NCI-H1092 treated with DMSO at 0.1 percent for 48 hours (cell line): ENCODE data around the gene RAB11FIP3.
A peak's percentile ranks its signal among the peaks of the same experiment; 100 is the strongest.
"Not testable (repeated sequence)": the region's sequence is repeated elsewhere in the genome, so short reads cannot be mapped to it uniquely, and the experiment has no call there.

Experiments
- DNase-seq: peaks from one replicate; lab custom pipeline; 2025; lab: John Stamatoyannopoulos, UW

RAB11FIP3 gene

DNA sequence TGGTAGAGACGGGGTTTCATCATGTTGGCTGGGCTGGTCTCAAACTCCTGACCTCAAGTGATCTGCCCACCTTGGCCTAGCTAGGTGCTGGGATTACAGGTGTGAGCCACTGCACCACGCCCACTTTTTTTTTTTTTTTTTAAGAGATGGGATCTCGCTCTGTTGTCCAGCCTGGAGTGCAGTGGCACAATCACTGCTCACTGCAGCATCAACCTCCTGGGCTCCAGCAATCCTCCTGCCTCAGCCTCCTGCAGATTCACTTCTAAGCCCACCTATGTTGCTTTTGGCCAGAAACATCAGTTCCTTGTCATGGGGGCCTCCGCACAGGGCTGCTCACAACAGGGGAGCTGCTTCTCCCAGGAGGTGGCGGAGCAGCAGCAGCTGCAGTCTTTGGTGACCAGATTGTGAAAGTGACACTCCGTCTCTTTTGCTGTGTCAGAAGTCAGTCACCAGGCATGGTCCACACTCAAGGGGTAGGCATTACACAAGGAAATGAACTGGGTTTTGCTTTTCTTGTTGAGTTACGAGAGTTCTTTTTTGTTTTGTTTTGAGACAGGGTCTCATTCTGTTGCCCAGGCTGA lies 32.9 kb upstream of the RAB11FIP3 start:
- DNase-seq: no peak

DNA sequence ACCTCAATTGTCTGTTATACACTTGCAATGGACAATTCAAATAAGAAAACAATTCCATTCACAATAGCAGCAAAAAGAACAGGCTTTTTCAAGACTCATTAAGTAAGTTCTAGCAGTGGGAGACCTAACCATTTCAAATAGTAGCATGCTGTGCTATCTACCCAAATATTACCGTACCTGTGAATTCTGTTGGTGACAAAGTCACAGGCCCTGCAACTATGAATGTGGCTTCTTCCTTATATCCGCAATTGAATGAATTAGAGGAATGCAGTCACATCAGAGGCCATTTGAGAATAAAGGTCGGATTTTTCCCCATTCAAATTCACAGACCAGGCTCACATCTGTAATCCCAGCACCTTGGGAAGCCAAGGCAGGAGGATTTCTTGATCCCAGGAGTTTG lies 29.2 kb upstream of the RAB11FIP3 start:
- peak; percentile 55 for DNase-seq

DNA sequence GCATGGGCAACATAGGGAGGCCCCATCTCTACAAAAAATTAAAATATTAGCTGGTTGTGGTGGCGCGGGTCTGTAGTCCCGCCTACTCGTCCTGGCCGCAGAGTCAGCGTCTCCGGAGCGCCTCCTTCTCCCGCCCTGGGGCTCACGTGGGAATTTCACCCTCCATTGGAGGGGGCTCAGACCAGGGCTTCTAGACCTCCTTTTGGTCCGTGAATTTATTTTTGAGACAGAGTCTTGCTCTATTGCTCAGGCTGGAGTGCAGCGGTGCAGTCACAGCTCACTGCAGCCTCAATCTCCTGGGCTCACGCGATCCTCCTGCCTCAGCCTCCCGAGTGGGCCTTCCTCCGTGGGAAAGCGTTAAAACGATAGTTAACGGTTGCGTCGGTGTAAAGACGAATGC lies 28.8 kb upstream of the RAB11FIP3 start:
- DNase-seq: peak; percentile 55

GRCh38 chr16:397135-397661 lies 28.3 kb upstream of the RAB11FIP3 start, which contains the start of gene NME4:
NME4 (plus strand) TSS chr16:397199; CDS start chr16:397223, 24 bp downstream.
- DNase-seq: peak; percentile 37

DNA sequence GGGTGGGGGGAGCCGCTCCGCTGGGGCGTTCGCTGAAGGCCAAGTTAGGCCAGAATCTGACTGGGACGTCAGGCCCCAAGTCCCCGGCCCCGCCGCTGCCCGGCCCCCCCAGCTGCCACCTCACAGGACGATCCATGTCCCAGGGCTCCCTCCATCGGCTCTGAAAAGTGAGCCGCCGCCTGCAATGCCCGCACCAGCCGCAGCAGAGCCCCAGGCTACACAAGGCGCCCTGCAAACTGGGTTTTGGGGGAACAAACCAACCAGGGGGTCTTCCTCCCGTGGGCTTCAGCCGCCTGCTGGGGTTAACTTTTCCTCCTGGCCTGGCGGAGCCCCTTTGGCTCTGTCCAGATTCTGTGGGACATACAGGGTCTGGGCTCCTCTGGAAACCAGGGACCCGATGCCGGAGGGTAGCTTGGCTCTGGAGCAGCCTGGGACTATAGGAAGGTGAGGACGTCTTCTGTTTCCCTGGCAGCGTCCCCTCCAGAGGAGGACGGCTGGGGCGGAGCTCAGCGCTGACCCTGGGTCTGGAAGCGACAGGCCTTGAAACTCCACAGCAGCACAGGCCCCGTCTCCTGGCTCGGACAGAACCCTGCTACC lies 27.6 kb upstream of the RAB11FIP3 start:
- DNase-seq: no peak

DNA sequence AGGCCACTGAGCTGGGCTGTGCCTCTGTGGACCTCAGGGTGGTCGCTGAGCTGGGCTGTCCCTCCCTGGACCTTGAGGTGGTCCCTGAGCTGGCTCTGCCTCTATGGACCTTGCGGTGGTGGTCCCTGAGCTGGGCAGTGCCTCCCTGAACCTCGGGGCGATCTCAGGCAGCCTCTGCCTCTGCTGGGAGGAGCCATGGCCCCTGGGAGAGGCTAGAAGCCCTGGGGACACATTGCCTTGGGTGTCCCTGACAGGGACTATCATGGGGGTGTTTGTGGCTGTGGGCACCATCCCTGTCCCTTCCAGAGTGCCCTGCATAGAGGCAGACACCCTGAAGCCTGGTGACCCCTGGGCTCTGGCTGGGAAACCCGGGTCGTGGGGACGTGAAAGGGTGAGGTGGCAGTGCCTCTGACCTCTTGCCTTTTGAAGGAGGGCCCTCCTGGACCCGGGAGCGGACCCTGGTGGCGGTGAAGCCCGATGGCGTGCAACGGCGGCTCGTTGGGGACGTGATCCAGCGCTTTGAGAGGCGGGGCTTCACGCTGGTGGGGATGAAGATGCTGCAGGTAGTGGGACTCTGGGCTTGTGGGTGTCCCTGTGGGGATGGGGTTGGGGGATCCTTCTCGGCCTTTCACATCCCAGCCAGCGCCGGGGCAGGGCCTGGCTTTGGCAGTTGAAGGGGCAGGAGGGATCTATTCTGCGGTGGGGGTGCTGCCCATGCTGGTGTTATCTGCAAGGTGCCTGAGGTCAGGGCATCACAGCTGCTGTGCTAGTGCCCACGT lies 26.7 kb upstream of the RAB11FIP3 start:
- DNase-seq: no peak

DNA sequence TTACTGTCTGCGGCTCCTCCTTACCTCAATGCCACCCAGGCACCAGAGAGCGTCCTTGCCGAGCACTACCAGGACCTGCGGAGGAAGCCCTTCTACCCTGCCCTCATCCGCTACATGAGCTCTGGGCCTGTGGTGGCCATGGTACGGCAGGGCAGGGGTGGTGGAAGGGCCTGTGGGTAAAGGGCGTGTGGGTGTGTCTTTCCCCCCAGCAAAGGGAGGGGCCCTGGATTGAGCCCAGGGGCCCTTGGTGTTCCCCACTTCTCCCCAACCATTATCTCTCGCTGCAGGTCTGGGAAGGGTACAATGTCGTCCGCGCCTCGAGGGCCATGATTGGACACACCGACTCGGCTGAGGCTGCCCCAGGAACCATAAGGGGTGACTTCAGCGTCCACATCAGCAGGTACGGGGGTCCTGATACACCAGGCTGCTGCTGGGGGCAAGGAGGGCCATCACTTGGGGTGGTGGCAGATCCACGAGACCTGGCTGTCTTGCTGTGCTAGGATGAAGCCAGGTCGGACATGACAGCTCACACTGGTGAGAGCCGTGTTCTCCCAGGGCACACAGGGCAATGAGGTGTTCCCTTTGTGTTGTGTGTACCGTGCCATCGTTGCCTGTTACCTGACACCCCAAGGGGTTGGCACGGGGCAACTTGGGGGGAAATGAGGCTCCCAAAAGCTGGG lies 26.0 kb upstream of the RAB11FIP3 start:
- no peak for DNase-seq

DNA sequence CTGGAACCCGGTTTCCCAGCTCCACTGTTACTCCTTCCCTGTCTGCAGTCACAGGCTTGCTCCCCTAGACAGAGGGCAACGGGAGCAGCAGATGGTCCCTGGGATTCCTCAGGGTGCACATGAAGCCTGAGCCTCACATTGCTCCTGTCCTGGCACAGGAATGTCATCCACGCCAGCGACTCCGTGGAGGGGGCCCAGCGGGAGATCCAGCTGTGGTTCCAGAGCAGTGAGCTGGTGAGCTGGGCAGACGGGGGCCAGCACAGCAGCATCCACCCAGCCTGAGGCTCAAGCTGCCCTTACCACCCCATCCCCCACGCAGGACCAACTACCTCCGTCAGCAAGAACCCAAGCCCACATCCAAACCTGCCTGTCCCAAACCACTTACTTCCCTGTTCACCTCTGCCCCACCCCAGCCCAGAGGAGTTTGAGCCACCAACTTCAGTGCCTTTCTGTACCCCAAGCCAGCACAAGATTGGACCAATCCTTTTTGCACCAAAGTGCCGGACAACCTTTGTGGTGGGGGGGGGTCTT lies 25.3 kb upstream of the RAB11FIP3 start:
- no peak for DNase-seq

DNA sequence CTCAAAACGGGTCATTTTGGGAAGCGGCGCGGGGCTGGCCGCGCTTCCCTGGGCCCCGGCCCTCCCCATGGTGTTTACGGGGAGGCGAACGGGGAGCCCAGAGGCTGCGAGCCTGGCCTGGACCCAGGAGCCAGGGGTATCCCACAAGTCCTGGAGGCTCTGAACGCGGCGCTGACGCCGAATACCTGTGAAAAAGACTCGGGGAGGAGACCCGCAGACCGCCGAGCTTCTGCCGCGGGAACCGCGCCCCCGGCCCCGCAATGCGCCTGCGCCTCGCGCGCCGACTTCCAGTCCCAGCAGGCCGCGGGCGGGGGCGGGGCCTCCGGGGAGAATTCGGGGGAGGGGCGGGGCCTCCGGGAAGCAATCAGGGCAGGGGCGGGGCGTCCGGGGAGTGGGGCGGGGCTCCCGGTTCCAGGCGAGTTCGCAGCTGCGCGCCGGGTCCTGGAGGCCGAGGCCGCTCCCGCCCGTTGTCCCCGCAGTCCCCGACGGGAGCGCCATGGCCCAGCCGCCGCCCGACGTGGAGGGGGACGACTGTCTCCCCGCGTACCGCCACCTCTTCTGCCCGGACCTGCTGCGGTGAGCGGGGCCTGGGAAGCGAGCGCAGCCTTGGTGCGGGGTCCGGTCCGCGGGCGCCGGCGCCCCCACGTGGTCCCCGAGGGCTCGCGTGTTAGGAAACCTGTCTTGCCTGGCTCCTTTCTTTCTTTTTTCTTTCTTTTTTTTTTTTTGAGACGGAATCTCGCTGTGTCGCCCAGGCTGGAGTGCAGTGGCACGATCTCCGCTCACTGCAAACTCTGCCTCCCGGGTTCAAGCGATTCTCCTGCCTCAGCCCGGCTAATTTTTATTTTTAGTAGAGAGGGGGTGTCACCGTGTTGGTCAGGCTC lies 23.7 kb upstream of the RAB11FIP3 start, which contains the start of gene DECR2:
Gene DECR2, plus strand, starts transcription at position 418 of the 881 bp plus-strand sequence. Its CDS starts 79 bp downstream, at position 497.
- DNase-seq: peak; percentile 89

DNA sequence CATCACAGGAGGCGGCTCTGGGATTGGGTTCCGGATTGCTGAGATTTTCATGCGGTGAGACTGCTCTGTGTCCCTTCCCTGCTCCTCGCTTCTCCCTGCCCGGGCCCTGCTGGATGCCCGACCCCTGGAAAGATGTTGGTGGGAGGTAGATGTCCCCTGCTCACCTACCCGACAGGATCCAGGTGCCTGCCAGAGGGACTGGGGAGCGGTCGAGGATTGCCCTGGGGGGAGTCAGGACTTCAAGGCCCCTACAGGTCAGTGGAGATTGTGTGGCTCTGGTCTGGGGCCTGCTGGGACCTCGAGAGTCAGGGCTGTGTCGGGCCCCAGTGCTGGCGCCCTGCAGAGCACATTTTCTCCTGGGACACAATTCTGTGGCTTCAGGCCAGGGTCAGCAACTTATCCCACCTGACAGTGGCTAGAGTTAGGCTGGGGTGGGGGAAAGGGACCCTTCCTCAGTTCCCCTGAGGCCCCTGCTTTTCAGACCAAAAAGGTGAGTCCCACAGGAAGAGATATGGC lies 20.4 kb upstream of the RAB11FIP3 start:
- no peak for DNase-seq

DNA sequence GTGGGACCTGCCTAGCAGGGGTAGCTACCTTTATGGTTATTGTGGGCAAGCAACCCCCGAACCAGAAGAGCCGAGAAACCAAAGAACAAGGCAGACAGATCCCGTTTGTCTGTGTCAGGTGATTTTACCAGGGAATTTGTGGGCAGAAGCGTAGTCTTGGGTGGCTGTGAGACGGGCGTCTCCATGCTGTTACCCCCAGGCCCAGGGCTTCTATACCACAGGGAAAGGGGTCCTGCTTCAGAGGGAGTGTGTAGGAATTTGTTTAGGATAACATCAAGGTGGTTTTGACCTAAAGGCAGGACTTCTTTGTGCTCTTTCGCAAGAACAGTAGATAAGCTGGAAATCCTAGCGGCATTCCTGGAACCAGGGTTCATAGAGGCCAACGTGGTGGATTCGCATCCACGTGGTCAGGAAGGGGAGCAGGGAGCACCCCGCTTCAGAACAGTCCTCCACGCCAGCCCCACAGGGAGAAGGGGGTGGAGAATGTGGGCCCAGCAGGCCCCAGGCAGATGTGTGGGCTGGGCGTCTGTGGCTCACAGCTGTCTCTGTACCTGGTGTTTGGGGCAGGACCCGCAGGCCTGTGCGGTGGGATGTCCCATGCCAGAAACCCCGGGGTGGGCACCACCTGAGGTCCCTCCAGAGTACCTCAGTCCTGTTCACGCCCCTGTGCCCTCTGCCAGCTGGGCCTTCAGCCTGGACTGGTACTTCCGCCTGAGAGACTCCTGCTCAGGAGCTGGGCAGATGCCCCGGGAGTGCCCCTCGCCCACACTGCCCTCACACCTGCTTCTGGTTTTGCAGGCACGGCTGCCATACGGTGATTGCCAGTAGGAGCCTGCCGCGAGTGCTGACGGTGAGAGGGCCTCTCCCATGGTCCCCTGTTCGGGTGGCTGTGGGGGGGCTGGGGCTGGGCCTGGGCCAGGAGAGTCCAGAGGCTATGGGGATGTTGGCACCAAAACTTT lies 19.6 kb upstream of the RAB11FIP3 start:
- no peak for DNase-seq

DNA sequence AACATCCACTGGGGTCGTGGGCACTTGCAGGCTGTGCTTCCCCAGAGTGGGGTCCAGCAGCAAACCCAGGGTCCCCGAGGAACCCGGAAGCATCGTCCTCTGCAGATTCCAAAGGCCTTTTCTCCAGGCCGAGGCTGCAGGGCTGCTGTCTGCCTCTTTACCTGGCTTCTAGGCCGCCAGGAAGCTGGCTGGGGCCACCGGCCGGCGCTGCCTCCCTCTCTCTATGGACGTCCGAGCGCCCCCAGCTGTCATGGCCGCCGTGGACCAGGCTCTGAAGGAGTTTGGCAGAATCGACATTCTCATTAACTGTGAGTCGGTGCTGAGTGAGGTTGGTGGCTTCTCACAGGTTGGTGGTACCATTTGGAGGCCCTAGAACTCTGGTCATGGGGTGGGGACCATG lies 18.2 kb upstream of the RAB11FIP3 start:
- DNase-seq: no peak

- no peak for DNase-seq
These were observed 14.8 kb upstream of the RAB11FIP3 start for GRCh38 chr16:410516-411178.

GRCh38 chr16:411576-412265 lies 13.7 kb upstream of the RAB11FIP3 start:
- no peak for DNase-seq

DNA sequence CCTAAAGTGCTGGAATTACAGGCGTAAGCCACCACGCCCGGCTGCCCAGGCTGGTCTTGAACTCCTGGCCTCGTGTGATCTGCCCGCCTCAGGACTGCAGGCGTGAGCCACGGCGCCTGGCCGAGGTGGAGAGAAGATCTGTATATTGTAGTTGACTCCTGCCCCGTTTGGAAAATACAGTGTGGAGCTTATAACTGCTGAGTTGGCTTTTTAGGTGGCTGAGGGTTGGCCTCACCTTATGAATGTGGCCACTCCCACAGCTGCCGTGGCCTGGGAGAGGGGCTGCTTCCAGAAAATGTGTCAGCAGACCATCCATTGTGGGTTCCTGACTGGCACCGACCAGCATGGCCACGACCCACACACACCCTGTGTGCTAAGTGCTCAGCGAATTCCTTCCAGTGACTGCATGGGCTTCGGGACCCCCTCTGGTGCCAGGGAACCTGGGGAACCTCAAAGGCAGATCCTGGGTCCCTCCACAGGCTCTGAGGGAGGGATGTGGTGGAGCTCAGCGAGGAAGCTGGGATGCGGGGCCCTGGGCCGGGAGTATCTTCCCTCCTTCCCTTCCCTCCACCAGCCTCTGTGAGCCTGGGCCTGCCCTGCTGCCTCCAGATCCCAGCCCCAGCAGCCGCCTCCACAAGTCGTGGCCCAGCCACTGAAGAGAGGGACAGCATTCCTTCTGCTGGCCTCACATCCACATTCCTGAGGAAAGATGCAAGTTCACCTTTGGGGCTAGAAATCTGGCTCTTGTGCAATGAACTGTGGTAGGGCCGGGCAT lies 10.9 kb upstream of the RAB11FIP3 start:
- DNase-seq: no peak

DNA sequence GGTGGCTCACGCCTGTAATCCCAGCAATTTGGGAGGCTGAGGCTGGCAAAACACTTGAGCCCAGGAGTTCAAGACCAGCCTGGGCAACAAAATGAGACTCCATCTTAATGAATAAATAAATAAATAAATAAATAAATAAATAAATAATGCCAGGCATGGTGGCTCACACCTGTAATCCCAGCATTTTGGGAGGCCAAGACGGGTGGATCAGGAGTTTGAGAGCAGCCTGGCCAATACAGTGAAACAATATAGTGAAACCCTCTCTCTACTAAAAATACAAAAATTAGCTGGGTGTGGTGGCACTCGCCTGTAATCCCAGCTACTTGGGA lies 10.3 kb upstream of the RAB11FIP3 start:
- DNase-seq: not testable (repeated sequence)

- DNase-seq: not testable (repeated sequence)
These were observed 3.3 kb upstream of the RAB11FIP3 start for GRCh38 chr16:422179-422578.
